Endodermal cell (in vitro differentiated cells): ENCODE measurements around the gene PLB1. TPM values are rescaled to one million over a fixed set of nuclear protein-coding genes. Genes with fewer than 3 reads are reported as not detected.

Experiments
- DNase-seq: peaks from one replicate; pipeline ENCODE4 v3.0.0-alpha.2; 2017
- H3K27ac ChIP-seq: 2 replicates; pipeline ENCODE4 v1.5.1; 2013; ENCODE audit warnings: mild to moderate bottlenecking, low read depth, low read length, moderate library complexity
- H3K27me3 ChIP-seq: 2 replicates; pipeline ENCODE4 v1.6.1; 2013; ENCODE audit warnings: mild to moderate bottlenecking, low read length, moderate library complexity; ENCODE audit not compliant: insufficient read depth, control insufficient read depth, poor library complexity, severe bottlenecking
- H3K36me3 ChIP-seq: 2 replicates; pipeline ENCODE4 v1.7.0; 2013; ENCODE audit warnings: mild to moderate bottlenecking, low read length, moderate library complexity; ENCODE audit not compliant: control insufficient read depth, insufficient read depth
- H3K4me1 ChIP-seq: one replicate; pipeline ENCODE4 v1.7.0; 2013; ENCODE audit warnings: low read length; ENCODE audit not compliant: control insufficient read depth, insufficient read depth
- H3K4me3 ChIP-seq: 2 replicates; pipeline ENCODE4 v1.5.1; 2013; ENCODE audit warnings: mild to moderate bottlenecking, low read length, moderate library complexity
- H3K9ac ChIP-seq: 2 replicates; pipeline ENCODE4 v1.6.1; 2013; ENCODE audit warnings: mild to moderate bottlenecking, low read length, moderate library complexity; ENCODE audit not compliant: poor library complexity, severe bottlenecking; ENCODE audit errors: extremely low read depth
- H3K9me3 ChIP-seq: 2 replicates; pipeline ENCODE4 v1.6.1; 2013; ENCODE audit warnings: mild to moderate bottlenecking, low read length, moderate library complexity; ENCODE audit not compliant: control insufficient read depth
- H3K27ac Mint-ChIP-seq: 2 replicates; pipeline ENCODE4 v1.8.0; 2020; ENCODE audit warnings: mixed read lengths
- H3K27me3 Mint-ChIP-seq: 2 replicates; pipeline ENCODE4 v1.8.0; 2021; ENCODE audit warnings: mild to moderate bottlenecking, mixed read lengths; ENCODE audit not compliant: insufficient read depth
- H3K36me3 Mint-ChIP-seq: 2 replicates; pipeline ENCODE4 v1.8.0; 2020; ENCODE audit warnings: low read depth, mixed read lengths
- H3K4me1 Mint-ChIP-seq: 2 replicates; pipeline ENCODE4 v1.8.0; 2020; ENCODE audit warnings: mixed read lengths
- H3K4me3 Mint-ChIP-seq: 2 replicates; pipeline ENCODE4 v1.8.0; 2020; ENCODE audit warnings: mild to moderate bottlenecking, moderate library complexity, mixed read lengths
- H3K9me3 Mint-ChIP-seq: 2 replicates; pipeline ENCODE4 v1.8.0; 2020; ENCODE audit warnings: mild to moderate bottlenecking, mixed read lengths
- WGBS, 2 experiments: methylation state at CpG; one replicate each; pipeline versions ENCODE4 v1.1.5 to v1.1.7; 2013; ENCODE audit warnings: missing lambda C conversion rate in 2 of 2, mixed read lengths in 1 of 2; ENCODE audit not compliant: insufficient coverage in 1 of 2, insufficient read length in 1 of 2; 5-methylcytosine and 5-hydroxymethylcytosine counted together
- total RNA-seq, 2 donors: library from RNA; stranded (reverse); fragmentation: NEBNext Ultra II Directional in 1 of 2; extraction: Animal tissue kit (Norgen Biotek cat#: 25700) in 1 of 2; gene quantifications; 2 replicates in 1 of 2; 3 replicates in 1 of 2; pipeline ENCODE4 v1.2.1, GENCODE V29; 2021
- TF ChIP-seq, protein P1 (sequence below): fragments of 200-600 bp; sonication (generic); conservative IDR thresholded peaks from 2 replicates; pipeline ENCODE4 v1.5.0; 2021; ENCODE audit warnings: antibody characterized with exemption, mild to moderate bottlenecking

PLB1 gene
- total RNA-seq, 2 donors from 2014 or later: 0.35 to 0.38 TPM

DNA sequence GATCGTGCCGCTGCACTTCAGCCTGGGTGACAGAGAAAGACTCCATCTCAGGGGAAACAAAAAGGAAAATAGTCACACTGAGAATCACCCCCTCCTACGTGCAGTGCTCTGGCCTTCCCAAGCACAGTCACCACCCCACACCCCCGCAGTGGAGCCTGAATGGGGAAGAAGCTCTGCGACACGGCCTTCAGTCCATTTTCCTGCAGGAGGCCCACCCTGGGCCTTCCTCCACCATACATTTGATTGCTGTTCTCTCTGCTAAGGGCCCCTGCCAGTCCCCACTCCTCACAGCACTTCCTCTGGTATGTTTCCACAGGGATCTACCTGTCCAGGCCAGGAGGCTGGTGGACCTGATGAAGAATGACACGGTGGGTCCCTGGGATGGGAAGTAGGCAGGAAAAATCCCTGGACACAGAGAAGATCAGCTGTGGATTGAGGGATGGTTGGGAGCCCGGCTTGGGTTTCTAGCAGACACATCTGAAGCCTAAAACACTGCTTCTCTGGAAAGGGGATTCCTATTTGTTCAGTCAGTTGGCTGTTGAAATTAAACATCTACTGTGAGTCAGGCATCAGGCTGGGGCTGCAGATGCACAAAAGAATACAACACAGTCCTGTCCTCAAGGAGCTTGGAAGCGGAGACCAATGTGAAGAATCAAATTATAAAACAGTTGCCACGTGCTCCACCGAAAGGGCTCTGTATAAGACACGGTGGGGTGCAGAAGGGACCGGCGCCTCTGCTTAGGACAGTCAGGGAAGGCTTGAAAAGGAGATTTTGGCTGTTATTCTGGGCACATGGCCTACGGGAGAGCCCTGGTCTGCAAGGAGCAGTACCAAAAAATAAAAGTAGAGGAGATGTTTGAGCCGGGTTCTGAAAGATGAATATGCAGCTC, 82.2 kb downstream of the PLB1 start:
- Mint-ChIP-seq H3K4me1 (peaks cover 2% of the 10 kb centered on the region), H3K27ac (no peak overlapping the region), H3K27me3 (no peaks in the 10 kb centered on the region), H3K36me3 (no peaks in the 10 kb centered on the region), H3K9me3 (no peaks in the 10 kb centered on the region), H3K4me3 (no peak overlapping the region)
- no peaks in the 10 kb centered on the region for H3K36me3 ChIP-seq
- 91 to 94% methylated on average over 13 to 16 of the region's 16 CpGs for whole genome bisulfite sequencing, 2 experiments
- DNase-seq: no peak
- H3K27me3 ChIP-seq: no peaks in the 10 kb centered on the region
- H3K9ac ChIP-seq: no peak overlapping the region
- H3K27ac ChIP-seq: no peak overlapping the region
- no peaks in the 10 kb centered on the region for H3K9me3 ChIP-seq
- TF ChIP-seq, protein P1, sequence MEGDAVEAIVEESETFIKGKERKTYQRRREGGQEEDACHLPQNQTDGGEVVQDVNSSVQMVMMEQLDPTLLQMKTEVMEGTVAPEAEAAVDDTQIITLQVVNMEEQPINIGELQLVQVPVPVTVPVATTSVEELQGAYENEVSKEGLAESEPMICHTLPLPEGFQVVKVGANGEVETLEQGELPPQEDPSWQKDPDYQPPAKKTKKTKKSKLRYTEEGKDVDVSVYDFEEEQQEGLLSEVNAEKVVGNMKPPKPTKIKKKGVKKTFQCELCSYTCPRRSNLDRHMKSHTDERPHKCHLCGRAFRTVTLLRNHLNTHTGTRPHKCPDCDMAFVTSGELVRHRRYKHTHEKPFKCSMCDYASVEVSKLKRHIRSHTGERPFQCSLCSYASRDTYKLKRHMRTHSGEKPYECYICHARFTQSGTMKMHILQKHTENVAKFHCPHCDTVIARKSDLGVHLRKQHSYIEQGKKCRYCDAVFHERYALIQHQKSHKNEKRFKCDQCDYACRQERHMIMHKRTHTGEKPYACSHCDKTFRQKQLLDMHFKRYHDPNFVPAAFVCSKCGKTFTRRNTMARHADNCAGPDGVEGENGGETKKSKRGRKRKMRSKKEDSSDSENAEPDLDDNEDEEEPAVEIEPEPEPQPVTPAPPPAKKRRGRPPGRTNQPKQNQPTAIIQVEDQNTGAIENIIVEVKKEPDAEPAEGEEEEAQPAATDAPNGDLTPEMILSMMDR: no peak
- no peak overlapping the region for H3K4me3 ChIP-seq
- no peaks in the 10 kb centered on the region for H3K4me1 ChIP-seq

DNA sequence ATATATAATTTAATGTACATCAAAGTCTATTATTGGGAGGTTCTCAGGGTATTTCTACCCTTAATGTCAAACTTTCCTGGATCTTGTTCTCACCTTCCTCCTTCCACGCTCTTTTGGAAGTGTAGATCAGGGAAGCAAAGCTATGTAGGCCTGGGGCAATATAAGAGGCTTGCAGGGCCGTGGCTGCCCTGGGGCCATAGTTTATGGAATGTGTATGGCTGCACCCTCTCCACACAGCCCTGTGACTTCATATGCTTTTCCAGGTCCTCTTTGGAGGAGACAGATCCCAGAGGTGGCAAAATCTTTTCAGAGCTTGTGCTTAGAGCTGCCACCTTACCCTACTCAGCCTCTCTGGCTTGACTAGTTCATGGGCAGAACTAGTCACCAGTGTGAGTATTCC, 82.9 kb downstream of the PLB1 start:
- no peaks in the 10 kb centered on the region for H3K36me3 Mint-ChIP-seq
- peaks cover 2% of the 10 kb centered on the region for H3K4me1 Mint-ChIP-seq
- H3K27ac Mint-ChIP-seq: no peak overlapping the region
- H3K27me3 Mint-ChIP-seq: no peaks in the 10 kb centered on the region
- no peaks in the 10 kb centered on the region for H3K36me3 ChIP-seq
- H3K27ac ChIP-seq: no peak overlapping the region
- no peaks in the 10 kb centered on the region for H3K9me3 ChIP-seq
- no peak overlapping the region for H3K4me3 Mint-ChIP-seq
- TF ChIP-seq, protein P1: no peak
- no peaks in the 10 kb centered on the region for H3K27me3 ChIP-seq
- H3K9me3 Mint-ChIP-seq: no peaks in the 10 kb centered on the region
- 94 to 95% methylated on average over 2 of the region's 2 CpGs for WGBS, 2 experiments
- no peaks in the 10 kb centered on the region for H3K4me1 ChIP-seq
- H3K9ac ChIP-seq: no peak overlapping the region
- H3K4me3 ChIP-seq: no peak overlapping the region
- no peak for DNase-seq

DNA sequence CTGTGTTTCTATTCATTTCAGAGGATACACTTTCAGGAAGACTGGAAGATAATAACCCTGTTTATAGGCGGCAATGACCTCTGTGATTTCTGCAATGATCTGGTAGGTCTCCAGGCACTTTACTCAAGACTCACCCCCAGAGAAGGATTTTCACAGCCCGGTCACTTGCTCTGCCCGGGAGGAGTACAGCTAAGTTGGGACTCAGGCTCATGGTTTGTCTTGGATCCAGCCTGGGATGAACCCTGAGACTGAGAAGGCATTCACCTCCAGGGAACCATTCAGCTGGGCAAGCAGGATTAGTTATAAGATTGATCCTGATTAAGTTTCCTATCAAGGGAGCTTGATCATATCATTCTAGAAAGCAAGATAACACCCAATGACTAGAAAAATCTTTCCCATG, 83.7 kb downstream of the PLB1 start:
- no peak overlapping the region for H3K4me3 Mint-ChIP-seq
- WGBS, 2 experiments: 90 to 100% methylated on average over 2 to 3 of the region's 3 CpGs
- H3K9ac ChIP-seq: no peak overlapping the region

More for the DNA sequence above, 83.7 kb downstream of the PLB1 start:
- TF ChIP-seq, protein P1: no peak
- H3K36me3 Mint-ChIP-seq: no peaks in the 10 kb centered on the region
- no peak for DNase-seq
- Histone ChIP-seq H3K9me3 (no peaks in the 10 kb centered on the region), H3K4me3 (no peak overlapping the region), H3K36me3 (no peaks in the 10 kb centered on the region), H3K27ac (no peak overlapping the region), H3K27me3 (no peaks in the 10 kb centered on the region), H3K4me1 (no peaks in the 10 kb centered on the region)
- no peak overlapping the region for H3K27ac Mint-ChIP-seq
- H3K9me3 Mint-ChIP-seq: no peaks in the 10 kb centered on the region
- peaks cover 7% of the 10 kb centered on the region for H3K4me1 Mint-ChIP-seq
- H3K27me3 Mint-ChIP-seq: no peaks in the 10 kb centered on the region
